GM19397 (cell line): ENCODE results near the gene MT1F.
"Not testable (repeated sequence)": the region's sequence is repeated elsewhere in the genome, so short reads cannot be mapped to it uniquely, and the experiment has no call there.

Experiments
- ATAC-seq: cut with Tn5 transposase; IDR thresholded peaks from one replicate; pipeline ENCODE4 v1.9.1; 2021; ENCODE audit warnings: mild to moderate bottlenecking, moderate library complexity; ENCODE audit not compliant: unreplicated experiment

Gene MT1F

GRCh38 chr16:56669840-56670619, 12.3 kb downstream of the MT1F start:
- no peak for ATAC-seq

- no peak for ATAC-seq
These were observed 12.8 kb downstream of the MT1F start for GRCh38 chr16:56670620-56670934.

- not testable (repeated sequence) for ATAC-seq
These were observed 13.9 kb downstream of the MT1F start for GRCh38 chr16:56671691-56672090.

GRCh38 chr16:56672171-56672570, 14.4 kb downstream of the MT1F start:
- ATAC-seq, result not testable (repeated sequence)

- ATAC-seq, result no peak
These were observed 15.2 kb downstream of the MT1F start for GRCh38 chr16:56672761-56673536.

GRCh38 chr16:56673921-56674320, 16.2 kb downstream of the MT1F start:
- ATAC-seq, result no peak

- ATAC-seq, result not testable (repeated sequence)
These were observed 16.8 kb downstream of the MT1F start for GRCh38 chr16:56674570-56674969.

- ATAC-seq, result no peak
These were observed 18.0 kb downstream of the MT1F start for GRCh38 chr16:56675685-56676210.

GRCh38 chr16:56677474-56677873, 19.7 kb downstream of the MT1F start:
- no peak for ATAC-seq

- ATAC-seq, result no peak
These were observed 21.4 kb downstream of the MT1F start for GRCh38 chr16:56679078-56679730.

GRCh38 chr16:56679818-56680217, 22.1 kb downstream of the MT1F start:
- ATAC-seq, result no peak

GRCh38 chr16:56681939-56682702, 24.4 kb downstream of the MT1F start, which contains the start of gene MT1X:
Gene MT1X, plus strand, starts transcription at chr16:56682470. Its CDS starts 71 bp downstream, at chr16:56682541.
- ATAC-seq, result peak; percentile 99

- ATAC-seq, result no peak
These were observed 25.1 kb downstream of the MT1F start for GRCh38 chr16:56682703-56683397.

- no peak for ATAC-seq
These were observed 25.8 kb downstream of the MT1F start for GRCh38 chr16:56683424-56684172.

- ATAC-seq, result no peak
These were observed 26.6 kb downstream of the MT1F start for GRCh38 chr16:56684256-56684925.

- ATAC-seq, result no peak
These were observed 27.3 kb downstream of the MT1F start for GRCh38 chr16:56684926-56685590.

- ATAC-seq, result no peak
These were observed 29.0 kb downstream of the MT1F start for GRCh38 chr16:56686758-56687157.

GRCh38 chr16:56688762-56689161, 31.0 kb downstream of the MT1F start:
- ATAC-seq, result no peak
